ENCODE data around the gene QPCT.
"Not testable (repeated sequence)": the region's sequence is repeated elsewhere in the genome, so short reads cannot be mapped to it uniquely, and the experiment has no call there.

Gene QPCT

GRCh38 chr2:37344453-37345361 is at the start of gene QPCT:
Gene QPCT, plus strand, starts transcription at chr2:37344630. Its CDS starts 102 bp downstream, at chr2:37344732.
- peak in 1 of 2 experiments; percentile 26 for DNase-seq

GRCh38 chr2:37294858-37295257 is 49.6 kb upstream of the QPCT start:
- not testable (repeated sequence) for DNase-seq

- DNase-seq: no peak
These were observed 48.9 kb upstream of the QPCT start for GRCh38 chr2:37295469-37296073.

GRCh38 chr2:37297632-37298031 is 46.8 kb upstream of the QPCT start:
- no peak for DNase-seq

GRCh38 chr2:37300146-37300545 is 44.3 kb upstream of the QPCT start:
- no peak for DNase-seq

GRCh38 chr2:37300578-37300977 is 43.9 kb upstream of the QPCT start:
- DNase-seq: no peak

GRCh38 chr2:37301408-37301807 is 43.0 kb upstream of the QPCT start:
- DNase-seq: no peak

GRCh38 chr2:37302701-37303252 is 41.7 kb upstream of the QPCT start:
- no peak for DNase-seq

GRCh38 chr2:37306024-37306423 is 38.4 kb upstream of the QPCT start:
- DNase-seq: no peak

- DNase-seq: no peak
These were observed 36.9 kb upstream of the QPCT start for GRCh38 chr2:37307500-37307899.

- DNase-seq: no peak
These were observed 29.1 kb upstream of the QPCT start for GRCh38 chr2:37315364-37315763.

GRCh38 chr2:37316181-37316580 is 28.2 kb upstream of the QPCT start:
- no peak for DNase-seq

GRCh38 chr2:37317746-37318145 is 26.7 kb upstream of the QPCT start:
- DNase-seq: no peak

GRCh38 chr2:37318401-37318800 is 26.0 kb upstream of the QPCT start:
- peak in 1 of 2 experiments; percentile 32 for DNase-seq

GRCh38 chr2:37319754-37320609 is 24.4 kb upstream of the QPCT start:
- no peak for DNase-seq

GRCh38 chr2:37321029-37321682 is 23.3 kb upstream of the QPCT start:
- DNase-seq: no peak

- DNase-seq: no peak
These were observed 22.1 kb upstream of the QPCT start for GRCh38 chr2:37322368-37322767.

- peak; percentile 18 for DNase-seq
These were observed 21.2 kb upstream of the QPCT start for GRCh38 chr2:37323176-37323780.

- DNase-seq: peak; percentile 22 to 42
These were observed 20.5 kb upstream of the QPCT start for GRCh38 chr2:37323781-37324535.

GRCh38 chr2:37324536-37324785 is 20.0 kb upstream of the QPCT start:
- no peak for DNase-seq

Measured in Kasumi-1 (cell line).